SK-N-MC (cell line): Measurements from ENCODE around the gene PLEKHH3.

Source experiments
- DNase-seq: peaks from one replicate; pipeline ENCODE4 v3.0.0-alpha.2; 2011; ENCODE audit warnings: low read depth, low spot score
- H3K27ac ChIP-seq: fragments of 200-600 bp; sonication (generic); 2 replicates; pipeline ENCODE4 v1.5.1; 2016; ENCODE audit warnings: mixed run types
- H3K36me3 ChIP-seq: fragments of 200-600 bp; sonication (generic); 2 replicates; pipeline ENCODE4 v1.6.1; 2017; ENCODE audit warnings: antibody characterized with exemption, low read length, mixed read lengths; ENCODE audit not compliant: insufficient read depth
- H3K4me3 ChIP-seq: fragments of 200-600 bp; sonication (generic); 2 replicates; pipeline ENCODE4 v1.5.1; 2016
- H3K9ac ChIP-seq: fragments of 200-600 bp; sonication (generic); 2 replicates; pipeline ENCODE4 v1.8.0; 2017; ENCODE audit warnings: mixed run types, mixed read lengths; ENCODE audit not compliant: insufficient read length
- H3K9me3 ChIP-seq: fragments of 200-600 bp; sonication (generic); 2 replicates; pipeline ENCODE4 v1.6.1; 2017; ENCODE audit warnings: low read depth, mild to moderate bottlenecking, antibody characterized with exemption, low read length, moderate library complexity, mixed read lengths
- EZH2 ChIP-seq: fragments of 200-600 bp; sonication (generic); IDR thresholded peaks from one replicate; pipeline ENCODE4 v1.6.1; 2017; ENCODE audit warnings: antibody characterized with exemption
- FOXP2 ChIP-seq: optimal IDR thresholded peaks from 2 replicates; pipeline ENCODE3; 2011; ENCODE audit warnings: mild to moderate bottlenecking, moderate library complexity; ENCODE audit not compliant: insufficient read depth; ENCODE audit errors: extremely low read length, control extremely low read depth
- POLR2AphosphoS5 ChIP-seq: IDR thresholded peaks from 2 replicates; pipeline ENCODE4 v1.6.1; 2012; ENCODE audit warnings: mild to moderate bottlenecking, low read depth, low read length, borderline replicate concordance

PLEKHH3 gene, protein sequence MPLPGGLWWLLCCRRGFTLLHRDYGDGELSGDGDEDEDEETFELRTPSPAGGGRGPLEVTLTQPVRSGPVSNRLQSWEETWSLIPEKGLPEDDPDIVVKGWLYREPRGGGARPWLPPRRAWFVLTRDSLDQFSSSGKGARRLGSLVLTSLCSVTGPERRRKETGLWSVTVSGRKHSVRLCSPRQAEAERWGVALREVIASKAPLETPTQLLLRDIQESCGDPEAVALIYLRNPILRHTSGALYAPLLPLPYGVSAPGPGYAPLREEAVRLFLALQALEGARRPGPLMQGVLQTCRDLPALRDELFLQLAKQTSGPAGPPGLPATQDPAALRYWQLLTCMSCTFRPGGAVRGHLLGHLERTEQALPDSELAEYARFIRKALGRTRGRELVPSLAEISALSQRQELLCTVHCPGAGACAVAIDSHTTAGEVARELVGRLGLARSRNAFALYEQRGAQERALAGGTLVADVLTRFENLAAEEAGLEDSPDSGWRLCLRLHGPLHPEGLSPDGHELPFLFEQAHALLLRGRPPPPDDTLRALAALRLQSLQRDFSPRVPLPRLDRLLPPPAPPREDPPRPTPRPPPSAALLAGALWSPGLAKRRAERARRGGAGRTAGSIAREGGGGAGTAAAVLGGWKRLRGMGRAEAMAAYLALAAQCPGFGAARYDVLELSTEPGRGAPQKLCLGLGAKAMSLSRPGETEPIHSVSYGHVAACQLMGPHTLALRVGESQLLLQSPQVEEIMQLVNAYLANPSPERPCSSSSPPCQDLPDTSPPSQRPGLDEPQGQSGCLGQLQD

DNA sequence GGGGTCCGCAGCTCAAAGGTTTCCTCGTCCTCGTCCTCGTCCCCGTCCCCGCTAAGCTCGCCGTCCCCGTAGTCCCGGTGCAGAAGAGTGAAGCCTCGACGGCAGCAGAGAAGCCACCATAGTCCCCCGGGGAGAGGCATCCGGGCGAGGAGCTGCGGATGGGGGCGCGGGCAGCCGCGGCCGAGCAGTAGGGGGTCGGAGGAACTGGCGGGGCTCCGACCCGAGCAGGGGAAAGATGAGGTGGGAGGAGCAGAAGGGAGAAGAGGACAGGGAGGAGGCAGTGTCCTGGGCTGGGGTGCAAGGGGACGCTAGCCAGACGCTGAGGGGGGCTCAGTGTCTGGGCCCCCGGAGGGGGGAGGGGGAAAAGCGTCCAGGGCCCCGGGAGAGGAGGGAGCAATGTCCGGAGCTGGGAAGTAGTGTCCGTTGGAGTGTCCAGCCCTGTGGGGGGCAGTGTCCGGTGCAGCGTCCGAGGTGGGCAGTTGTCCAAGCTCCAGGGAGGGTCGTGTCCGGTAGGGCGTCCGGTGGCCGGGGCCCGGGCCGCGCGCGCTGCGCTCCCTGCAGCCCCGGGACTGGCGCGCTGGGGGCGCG, at the start of gene PLEKHH3:
Gene PLEKHH3 (minus strand): TSS at position 571 of the 588 bp plus-strand sequence. CDS start 431 bp downstream, at position 140.
- H3K9ac ChIP-seq: peak within 1 kb of the TSS; percentile 86
- H3K27ac ChIP-seq: peak within 1 kb of the TSS; percentile 94
- peak within 1 kb of the TSS; percentile 96 for H3K4me3 ChIP-seq
- no peak for DNase-seq
- TF ChIP-seq POLR2AphosphoS5 (peak; percentile 48; the same call in 1 of the 2 replicates), EZH2 (no peak), FOXP2 (no peak)
- no peaks in the 10 kb centered on the region for H3K9me3 ChIP-seq
- H3K36me3 ChIP-seq: peaks cover 12% of the 10 kb centered on the region; the same call in 1 of the 2 replicates

DNA sequence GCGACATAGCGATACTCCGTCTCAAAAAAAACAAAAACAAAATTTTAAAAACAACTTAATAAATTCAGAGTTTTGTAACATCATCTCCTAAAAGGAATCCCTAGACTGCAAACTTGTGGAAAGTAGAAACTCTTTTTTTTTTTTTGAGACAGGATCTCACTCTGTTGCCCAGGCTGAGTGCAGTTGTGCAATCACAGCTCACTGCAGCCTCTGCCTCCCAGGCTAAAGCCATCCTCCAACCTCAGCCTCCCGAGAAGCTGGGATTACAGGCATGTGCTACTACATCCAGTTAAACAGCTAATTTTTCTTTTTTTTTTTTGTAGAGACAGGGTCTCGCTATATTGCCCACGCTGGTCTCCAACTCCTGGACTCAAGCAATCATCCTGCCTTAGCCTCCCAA, 48.3 kb upstream of the PLEKHH3 start:
- Histone ChIP-seq H3K9me3 (no peaks in the 10 kb centered on the region), H3K4me3 (no peak overlapping the region), H3K9ac (no peak overlapping the region), H3K27ac (no peak overlapping the region), H3K36me3 (peaks cover 56% of the 10 kb centered on the region)
- DNase-seq: no peak
- no peak for TF ChIP-seq POLR2AphosphoS5

DNA sequence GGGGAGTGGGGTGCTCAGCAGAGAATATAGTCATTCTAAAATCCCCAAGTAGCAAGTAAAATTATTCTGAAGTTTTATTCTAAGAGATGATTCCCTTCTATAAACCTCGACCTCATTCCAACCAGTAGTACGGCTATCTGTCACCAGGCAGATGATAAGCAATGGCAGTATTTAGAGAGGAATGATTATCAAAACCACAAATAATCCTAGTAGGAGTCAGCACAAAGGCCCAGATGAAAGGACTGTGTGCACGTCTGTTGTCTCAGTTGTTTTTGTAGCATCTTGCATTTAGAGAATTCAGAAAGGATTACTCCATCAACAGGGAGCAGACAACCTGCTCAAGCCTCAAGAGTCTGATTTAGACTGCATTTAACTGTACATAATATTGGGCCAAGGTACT, 46.8 kb upstream of the PLEKHH3 start:
- H3K4me3 ChIP-seq: no peak overlapping the region
- H3K27ac ChIP-seq: no peak overlapping the region
- DNase-seq: no peak
- peaks cover 58% of the 10 kb centered on the region for H3K36me3 ChIP-seq
- TF ChIP-seq EZH2 (no peak), POLR2AphosphoS5 (no peak), FOXP2 (no peak)
- H3K9me3 ChIP-seq: no peaks in the 10 kb centered on the region
- no peak overlapping the region for H3K9ac ChIP-seq

DNA sequence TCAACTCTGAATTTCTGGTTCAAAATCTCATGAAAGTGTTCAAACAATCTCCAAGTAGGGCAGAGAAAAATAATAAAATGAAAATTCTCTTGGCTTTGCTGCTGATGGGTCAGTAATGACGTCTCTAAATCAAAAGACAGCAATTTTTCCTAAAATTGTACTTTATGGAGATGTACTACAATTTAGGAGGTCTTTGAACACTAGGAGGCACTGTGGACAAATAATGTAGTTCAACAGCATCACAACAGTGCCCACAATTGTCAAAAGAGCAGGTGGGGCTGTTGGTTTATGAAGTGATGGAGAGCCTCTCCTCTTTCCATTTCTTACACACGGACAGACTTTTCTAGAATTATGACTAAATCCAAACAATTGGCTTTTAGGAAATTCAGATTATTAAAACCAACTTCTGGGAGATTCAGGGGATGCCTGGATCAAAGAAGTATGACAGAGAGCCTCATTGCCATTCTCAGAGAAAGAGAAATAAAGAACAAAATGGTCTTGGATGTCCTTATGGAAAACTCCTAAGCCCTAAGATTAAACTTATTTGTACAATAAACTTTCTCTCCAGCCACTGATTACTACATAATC, 44.3 kb upstream of the PLEKHH3 start:
- Histone ChIP-seq H3K9ac (no peak overlapping the region), H3K9me3 (no peaks in the 10 kb centered on the region), H3K36me3 (peaks cover 72% of the 10 kb centered on the region), H3K27ac (no peak overlapping the region), H3K4me3 (no peak overlapping the region)
- no peak for DNase-seq
- no peak for TF ChIP-seq EZH2
- TF ChIP-seq FOXP2: no peak
- TF ChIP-seq POLR2AphosphoS5: no peak

DNA sequence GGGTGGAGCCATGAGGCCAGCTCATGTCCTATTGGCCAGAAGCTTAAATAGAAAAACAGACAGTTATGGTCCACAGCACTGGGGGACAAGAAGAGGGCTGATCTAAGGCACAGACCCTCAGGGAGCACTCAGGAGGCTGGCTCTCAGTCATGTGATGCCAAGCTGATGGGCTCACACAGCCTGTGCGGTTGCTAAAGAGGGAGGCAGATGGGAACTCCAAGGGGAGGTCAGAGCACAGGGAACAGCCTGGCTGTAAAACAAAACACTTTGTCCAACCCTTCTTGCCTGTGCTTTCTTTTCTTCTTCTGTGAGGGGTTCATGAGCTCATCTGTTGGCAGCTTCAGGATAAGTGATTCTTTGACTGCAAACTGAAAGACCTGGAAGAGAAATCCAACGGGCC, 32.8 kb upstream of the PLEKHH3 start:
- Histone ChIP-seq H3K9me3 (no peaks in the 10 kb centered on the region), H3K27ac (no peak overlapping the region), H3K9ac (no peak overlapping the region), H3K4me3 (no peak overlapping the region), H3K36me3 (peaks cover 88% of the 10 kb centered on the region)
- TF ChIP-seq EZH2 (no peak), FOXP2 (no peak), POLR2AphosphoS5 (no peak)
- DNase-seq: no peak

DNA sequence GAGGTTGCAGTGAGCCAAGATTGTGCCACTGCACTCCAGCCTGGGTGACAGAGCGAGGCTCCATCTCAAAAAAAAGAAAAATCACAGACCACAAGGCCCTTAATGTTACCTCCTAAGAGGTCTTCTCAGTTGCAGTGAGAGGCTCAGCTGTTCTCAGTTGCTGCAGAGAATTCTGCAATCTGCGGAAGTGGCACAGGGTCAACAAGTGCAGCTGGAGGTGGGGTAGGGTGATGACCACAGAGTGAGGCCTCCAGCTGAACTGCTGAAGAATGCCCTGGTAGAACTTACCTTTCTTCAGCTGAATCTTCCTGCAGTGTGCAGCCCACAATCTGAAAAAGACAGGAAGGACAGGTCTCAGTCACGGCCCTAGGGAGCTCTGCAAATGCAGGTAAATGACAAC, 31.8 kb upstream of the PLEKHH3 start:
- no peak overlapping the region for H3K4me3 ChIP-seq
- H3K9ac ChIP-seq: no peak overlapping the region
- peaks cover 89% of the 10 kb centered on the region for H3K36me3 ChIP-seq
- DNase-seq: no peak
- no peak overlapping the region for H3K27ac ChIP-seq
- no peak for TF ChIP-seq EZH2
- no peak for TF ChIP-seq FOXP2
- no peak for TF ChIP-seq POLR2AphosphoS5
- no peaks in the 10 kb centered on the region for H3K9me3 ChIP-seq

DNA sequence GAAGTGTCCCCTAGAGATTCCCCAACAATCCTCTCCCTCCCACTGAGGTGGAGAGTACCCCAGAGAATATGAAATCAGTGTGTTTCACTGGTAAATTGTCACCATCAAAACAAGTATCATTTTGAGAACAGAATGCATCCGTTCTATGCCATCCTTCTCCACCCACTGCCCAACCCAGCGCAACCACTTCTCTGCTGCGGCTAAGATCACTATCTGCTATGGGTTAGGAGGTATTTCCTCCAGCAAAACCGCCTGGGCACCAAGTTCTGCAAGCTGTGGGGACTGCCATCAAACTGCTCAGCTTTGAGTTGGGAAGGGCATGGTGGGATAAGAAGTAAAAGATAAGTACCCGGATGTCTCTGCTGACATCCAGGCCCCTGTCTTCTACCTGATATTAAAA, 29.9 kb upstream of the PLEKHH3 start:
- H3K4me3 ChIP-seq: no peak overlapping the region
- H3K9me3 ChIP-seq: no peaks in the 10 kb centered on the region
- DNase-seq: no peak
- H3K27ac ChIP-seq: no peak overlapping the region
- no peak overlapping the region for H3K9ac ChIP-seq
- H3K36me3 ChIP-seq: peaks cover 88% of the 10 kb centered on the region
- TF ChIP-seq POLR2AphosphoS5 (no peak), FOXP2 (no peak), EZH2 (no peak)
